AG10803 (cell line): ENCODE measurements around the gene SUPT3H.

Source experiments
- DNase-seq: peaks from one replicate; pipeline ENCODE4 v3.0.0; 2010; ENCODE audit warnings: low read depth
- H3K4me3 ChIP-seq: 2 replicates; pipeline ENCODE4 v1.5.1; 2011; ENCODE audit warnings: mild to moderate bottlenecking, low read length, control low read depth
- CTCF ChIP-seq: conservative IDR thresholded peaks from 2 replicates; pipeline ENCODE4 v1.5.1; 2011; ENCODE audit warnings: mild to moderate bottlenecking, low read length, control low read depth, inconsistent platforms

The SUPT3H gene

GRCh38 chr6:45196121-45196520 is 181.6 kb downstream of the SUPT3H start:
- no peak overlapping the region for H3K4me3 ChIP-seq
- no peak for TF ChIP-seq CTCF
- DNase-seq: no peak

GRCh38 chr6:45195137-45195536 is 182.6 kb downstream of the SUPT3H start:
- no peak for TF ChIP-seq CTCF
- DNase-seq: no peak
- H3K4me3 ChIP-seq: no peak overlapping the region

- no peak for TF ChIP-seq CTCF
- H3K4me3 ChIP-seq: no peak overlapping the region
- peak; percentile 5 for DNase-seq
These were observed 185.2 kb downstream of the SUPT3H start for GRCh38 chr6:45192556-45192955.

GRCh38 chr6:45191414-45191813 is 186.3 kb downstream of the SUPT3H start:
- DNase-seq: no peak
- no peak overlapping the region for H3K4me3 ChIP-seq
- TF ChIP-seq CTCF: no peak

GRCh38 chr6:45187836-45188235 is 189.9 kb downstream of the SUPT3H start:
- TF ChIP-seq CTCF: no peak
- peak; percentile 15 for DNase-seq
- H3K4me3 ChIP-seq: no peak overlapping the region

- DNase-seq: peak; percentile 29
- TF ChIP-seq CTCF: no peak
- no peak overlapping the region for H3K4me3 ChIP-seq
These were observed 192.1 kb downstream of the SUPT3H start for GRCh38 chr6:45185403-45186251.

GRCh38 chr6:45184937-45185336 is 192.8 kb downstream of the SUPT3H start:
- no peak for DNase-seq
- no peak for TF ChIP-seq CTCF

More at GRCh38 chr6:45184937-45185336, 192.8 kb downstream of the SUPT3H start:
- no peak overlapping the region for H3K4me3 ChIP-seq
